NOMO-1 treated with DMSO at 0.1 percent for 48 hours (cell line): ENCODE data around the gene CD8A.

Experiments
- DNase-seq: peaks from one replicate; lab custom pipeline; 2025; ENCODE audit not compliant: unreplicated experiment; lab: John Stamatoyannopoulos, UW

The CD8A gene

DNA sequence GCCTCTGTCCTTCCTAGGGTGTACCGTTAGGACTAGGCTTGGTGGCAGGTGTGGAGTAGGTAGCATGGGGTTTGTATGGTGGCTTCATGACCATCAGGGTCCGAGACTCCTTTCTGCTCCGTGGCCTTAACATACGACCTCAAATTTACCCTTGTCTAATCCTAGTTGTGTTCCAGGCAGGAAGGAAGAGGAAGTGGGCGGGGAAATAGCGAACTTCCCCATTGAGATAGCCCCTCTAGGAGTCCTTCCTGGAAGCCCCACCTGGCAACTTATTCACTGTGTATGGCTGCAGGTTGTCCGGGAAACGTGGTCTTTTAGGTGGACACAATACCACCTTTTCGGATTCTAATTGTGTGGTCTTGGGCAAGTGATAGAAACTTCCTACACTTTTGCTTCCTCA is 9.3 kb downstream of the CD8A start:
- no peak for DNase-seq

DNA sequence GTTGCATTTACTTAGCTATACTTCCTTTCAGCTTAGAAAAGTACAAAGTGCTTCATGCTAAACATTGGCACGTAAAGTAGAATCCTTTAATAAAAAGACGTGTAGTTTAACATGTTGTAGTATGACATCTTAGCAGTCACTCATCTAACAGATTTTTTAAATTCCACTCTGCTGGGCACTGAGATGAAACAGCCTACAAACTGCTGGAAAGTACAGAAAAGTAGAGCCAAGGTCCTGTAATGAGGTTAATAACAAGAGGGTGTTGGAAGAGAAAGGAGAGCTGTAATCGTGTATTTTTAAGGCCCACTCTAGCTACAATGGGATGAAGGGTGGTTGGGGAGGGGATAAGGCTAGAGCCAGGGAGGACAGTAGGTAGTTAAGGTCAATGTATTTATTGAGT is 10.7 kb downstream of the CD8A start:
- no peak for DNase-seq

DNA sequence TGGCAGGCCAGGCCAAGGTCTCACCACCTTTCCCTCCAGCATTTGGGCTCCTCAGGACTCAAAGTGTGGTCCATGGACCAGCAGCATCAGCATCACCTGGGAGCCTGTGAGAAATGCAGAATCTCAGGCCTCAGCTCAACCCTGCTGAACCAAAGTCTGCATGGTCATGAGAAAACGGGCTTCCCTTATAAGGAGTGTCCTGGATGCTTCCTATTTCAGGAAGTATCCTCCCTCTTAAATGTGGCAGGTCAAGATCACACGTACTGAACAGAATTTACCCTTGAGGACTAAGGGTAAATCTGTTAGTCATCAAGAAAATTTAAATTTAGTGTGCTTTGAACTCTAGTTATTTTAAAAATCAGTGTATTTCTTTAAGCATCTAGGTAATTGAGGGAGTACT is 11.8 kb downstream of the CD8A start:
- no peak for DNase-seq

DNA sequence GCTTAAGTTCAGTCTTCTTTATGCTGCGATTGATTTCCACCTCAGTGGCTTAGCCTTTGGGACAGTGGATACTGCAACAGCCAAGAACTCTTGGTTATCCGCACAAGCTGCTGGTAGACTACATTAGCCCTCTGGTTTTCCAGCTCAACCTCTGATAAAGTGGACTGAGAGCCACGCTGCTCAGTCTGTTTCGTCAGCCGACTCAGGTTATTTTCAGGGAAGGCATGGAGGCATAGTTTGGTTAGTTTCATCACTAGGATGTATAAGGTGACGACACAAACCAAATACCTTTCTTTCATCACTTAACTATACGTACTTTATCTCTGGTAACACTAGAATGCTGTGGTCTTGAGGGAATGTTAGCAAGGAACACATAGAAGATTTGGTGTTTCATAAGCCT is 14.2 kb downstream of the CD8A start:
- DNase-seq, result no peak

DNA sequence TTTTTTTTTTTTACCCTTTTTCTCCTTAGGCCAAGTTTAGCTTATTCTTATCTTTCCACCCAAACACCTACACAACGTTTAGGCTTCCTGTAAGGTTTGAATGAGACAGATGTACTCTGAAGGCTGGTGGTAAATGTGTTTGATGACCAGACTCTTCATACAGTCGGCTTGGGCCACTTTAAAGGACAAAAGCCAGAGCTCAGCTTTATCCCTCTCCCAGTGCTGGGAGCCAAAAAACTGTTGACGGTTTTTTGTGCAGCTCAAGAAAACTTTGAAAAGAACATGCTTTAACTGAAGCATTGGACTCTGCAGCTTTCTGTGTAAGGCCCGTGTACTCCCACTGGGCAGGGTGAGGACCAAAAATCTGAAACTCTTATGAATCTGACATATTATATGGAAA is 15.4 kb downstream of the CD8A start:
- no peak for DNase-seq

DNA sequence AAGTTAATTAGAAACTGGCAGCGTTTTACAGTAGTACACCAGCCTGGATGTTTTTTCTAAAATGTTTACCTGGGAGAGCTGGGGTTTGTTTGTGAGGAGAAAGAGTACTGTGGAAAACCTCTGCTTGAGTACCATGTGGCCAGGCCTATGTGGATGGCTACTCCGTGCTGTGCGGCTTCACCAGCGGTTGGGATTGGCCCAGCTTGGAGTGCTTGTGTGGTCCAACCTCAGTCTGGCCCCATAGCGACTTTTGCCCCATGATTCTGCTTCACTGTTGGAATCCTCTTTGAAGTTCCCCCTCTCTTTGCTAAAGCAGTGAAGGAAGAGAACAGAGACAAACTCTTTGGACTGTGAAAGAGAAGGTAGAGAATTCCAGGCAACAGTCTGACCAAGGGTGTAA is 15.9 kb downstream of the CD8A start:
- DNase-seq, result no peak

DNA sequence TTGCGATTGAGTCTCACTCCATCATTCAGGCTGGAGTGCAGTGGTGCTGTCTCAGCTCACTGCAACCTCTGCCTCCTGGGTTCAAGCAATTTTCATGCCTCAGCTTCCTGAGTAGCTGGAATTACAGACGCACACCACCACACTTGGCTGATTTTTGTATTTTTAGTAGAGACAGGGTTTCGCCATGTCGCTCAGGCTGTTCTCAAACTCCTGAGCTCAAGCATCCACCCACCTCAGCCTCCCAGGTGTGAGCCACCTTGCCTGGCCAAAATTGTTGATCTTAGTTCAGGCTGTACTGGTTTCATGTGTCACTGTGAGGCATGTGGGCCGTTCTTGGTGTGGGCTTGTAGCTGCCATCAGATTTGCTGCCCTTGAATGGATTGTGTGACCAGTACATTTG is 18.1 kb downstream of the CD8A start:
- DNase-seq, result no peak

DNA sequence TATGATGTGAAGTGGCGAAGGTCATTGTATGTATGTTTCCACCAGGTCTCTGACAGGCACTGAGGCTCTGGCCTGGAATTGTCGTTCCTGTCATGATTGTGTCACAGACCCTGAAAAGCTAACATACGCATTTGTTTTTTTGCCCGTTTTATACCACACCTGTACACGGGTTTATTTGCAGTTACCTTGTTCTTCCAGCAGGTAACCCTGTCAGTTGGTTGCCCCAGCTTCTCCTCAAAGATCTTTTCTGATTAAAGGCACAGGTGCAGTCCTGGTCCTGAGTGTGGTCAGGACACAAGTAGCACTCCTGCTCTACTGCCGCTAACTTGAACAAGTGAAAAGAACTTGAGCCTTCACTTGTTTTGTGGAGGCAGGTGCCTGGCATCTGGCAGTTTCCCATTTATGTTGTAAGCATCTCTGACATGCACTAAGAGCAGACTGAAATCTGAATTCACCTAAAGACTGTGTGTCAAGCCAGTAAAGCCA is 19.9 kb downstream of the CD8A start:
- DNase-seq, result no peak

DNA sequence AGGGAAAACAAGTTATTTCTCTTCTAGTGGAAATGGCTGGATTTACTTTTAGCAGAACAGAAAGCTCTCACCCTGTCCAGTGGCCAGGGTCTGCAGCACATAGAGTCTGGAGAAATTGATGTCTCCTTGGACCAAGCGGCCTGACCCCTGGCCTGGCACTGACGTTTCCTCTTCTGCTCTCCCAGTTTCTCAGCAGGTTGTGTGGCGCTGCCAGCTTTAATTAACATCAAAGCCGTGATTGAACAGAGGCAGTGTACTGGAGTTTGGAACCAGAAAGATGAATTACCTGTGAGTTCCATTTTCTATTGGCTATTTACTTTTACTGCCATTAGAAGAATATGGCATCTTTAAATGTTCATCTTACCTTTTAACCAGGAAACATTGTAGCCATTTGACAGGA is 20.9 kb downstream of the CD8A start:
- DNase-seq, result no peak

DNA sequence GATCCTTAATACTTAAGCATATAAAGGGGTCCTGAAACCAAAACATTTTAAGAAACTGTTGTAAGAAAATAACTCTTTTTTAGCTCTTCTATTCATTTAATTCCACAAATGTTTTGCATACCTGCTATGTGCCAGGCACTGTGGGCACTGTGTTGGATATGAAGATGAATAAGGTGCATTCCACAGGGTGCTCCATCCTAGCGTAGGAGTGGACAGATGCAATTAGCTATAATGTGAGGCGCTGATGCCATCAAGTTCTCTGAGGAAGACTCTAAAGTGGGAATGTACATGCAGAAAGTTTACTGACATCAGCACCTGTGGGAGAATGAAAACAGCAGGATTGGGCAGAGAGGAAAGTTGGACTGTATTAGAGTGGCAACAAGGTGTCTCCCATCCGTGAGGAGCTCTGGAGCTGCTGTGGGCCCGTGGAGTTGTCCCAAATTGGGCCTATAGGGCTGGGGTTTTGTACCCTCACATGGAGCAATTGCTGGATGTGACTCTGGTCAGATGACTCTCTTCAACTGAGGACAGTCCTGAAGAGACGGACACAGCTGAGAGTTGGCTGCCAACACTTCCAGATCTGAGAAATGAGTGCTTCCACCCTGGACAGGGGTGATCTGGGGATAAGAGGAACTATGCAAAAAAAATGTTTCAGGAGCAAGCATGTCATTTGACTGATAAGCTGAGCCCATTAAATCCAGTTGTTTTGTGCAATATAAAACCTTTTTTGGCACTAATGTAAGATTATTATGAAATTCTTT is 22.3 kb downstream of the CD8A start:
- DNase-seq, result no peak

DNA sequence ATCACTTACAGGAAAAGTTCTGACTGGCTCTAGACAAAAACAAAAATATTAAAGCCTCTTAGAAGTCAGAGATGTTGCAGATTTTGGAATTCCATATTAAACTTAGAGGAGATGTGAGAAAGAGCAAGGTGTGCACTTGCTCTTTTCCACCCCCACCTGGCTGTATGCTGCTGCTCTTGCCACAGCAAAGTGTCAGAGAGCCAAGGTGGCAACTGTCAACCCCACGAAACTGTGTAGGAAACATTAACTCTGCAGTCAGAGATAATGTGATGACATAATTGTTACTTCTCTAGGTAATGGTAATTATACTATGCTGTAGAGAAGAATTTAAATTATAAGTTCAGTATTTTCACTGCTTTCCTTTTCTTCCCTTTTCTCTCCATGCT is 25.4 kb downstream of the CD8A start:
- no peak for DNase-seq

DNA sequence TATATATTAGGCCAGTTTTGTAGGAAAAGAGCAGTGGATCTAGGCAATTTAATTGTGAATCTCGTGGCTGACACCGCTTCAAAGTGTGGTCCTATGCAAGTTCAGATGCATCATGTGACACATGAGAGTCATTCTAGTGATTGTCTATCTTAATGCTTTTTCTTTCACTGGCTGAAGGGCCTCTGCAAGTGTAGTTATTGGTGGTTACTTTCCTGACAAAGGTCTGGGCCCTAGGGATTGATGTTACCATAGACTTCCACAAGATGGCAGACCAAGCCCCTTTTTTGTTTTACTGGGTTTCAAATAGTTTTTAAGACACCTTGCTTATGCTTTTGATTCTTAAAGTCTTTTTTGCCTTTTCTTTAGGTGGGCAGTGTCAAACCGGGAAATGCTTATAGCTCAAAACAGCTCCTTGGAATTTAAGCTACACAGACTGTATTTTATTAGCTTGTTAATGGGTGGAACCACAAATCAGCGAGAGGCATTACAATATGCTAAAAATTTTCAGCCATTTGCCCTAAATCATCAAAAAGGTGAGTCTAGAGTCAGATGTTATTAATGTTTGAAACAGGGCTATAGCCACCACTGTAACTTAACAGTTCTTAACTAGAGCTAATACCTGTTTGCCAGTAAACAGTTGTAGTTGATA is 25.9 kb downstream of the CD8A start:
- DNase-seq, result peak; percentile 54

DNA sequence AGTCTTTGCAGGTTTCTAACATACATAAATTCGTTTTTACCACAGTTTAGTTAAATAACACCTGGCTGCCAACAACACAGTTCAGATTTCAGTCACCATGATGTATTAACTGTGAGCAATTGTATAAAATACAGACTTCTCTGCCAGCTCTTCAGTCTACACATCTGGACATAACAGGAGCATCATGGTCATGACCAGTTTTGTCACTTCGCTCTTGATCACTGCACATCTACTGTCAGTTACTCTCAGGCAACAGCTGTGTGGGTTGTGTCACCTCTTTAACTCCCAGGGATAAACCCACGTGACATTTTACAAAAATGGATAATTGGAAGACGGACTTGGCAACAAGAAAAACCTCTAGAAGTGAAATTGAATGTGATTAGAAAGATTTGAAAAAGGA is 30.3 kb downstream of the CD8A start:
- DNase-seq, result no peak

DNA sequence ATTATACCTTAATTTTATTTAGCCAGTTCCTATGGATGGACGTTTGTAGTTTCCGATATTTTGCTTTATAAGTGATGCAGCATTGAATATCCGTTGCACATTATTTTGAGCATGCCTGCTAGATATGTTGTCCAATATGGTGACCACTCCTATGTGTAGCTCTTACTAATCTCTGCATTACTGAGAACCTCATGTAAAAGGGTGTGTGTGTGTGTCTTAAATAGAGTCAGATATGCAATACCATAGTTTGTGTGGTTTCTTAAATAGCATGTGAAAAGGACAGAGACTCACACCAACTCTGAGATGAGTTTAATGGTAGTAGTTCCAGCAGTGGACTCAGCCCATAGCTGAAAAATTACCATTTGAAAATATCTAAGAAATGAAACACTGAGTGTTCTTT is 32.3 kb downstream of the CD8A start:
- no peak for DNase-seq

DNA sequence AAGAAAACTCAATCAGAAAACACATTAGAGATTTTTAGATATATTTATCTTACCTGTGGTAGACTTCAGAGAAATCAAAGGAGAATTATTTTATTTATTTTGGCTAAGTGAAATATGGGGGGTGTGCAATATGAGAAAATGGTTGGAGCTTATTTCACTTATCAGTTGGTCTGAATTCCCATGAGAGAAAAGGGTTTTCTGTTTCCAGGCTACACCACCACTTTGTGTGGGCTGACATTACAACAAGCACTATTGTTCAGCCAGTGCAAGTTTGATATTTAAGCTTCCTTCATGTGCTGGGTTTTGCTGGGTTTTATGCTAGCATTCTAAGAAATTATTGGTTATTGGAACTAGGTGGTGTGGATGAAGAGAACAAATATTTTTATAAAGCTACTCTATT is 37.1 kb downstream of the CD8A start:
- DNase-seq, result no peak

DNA sequence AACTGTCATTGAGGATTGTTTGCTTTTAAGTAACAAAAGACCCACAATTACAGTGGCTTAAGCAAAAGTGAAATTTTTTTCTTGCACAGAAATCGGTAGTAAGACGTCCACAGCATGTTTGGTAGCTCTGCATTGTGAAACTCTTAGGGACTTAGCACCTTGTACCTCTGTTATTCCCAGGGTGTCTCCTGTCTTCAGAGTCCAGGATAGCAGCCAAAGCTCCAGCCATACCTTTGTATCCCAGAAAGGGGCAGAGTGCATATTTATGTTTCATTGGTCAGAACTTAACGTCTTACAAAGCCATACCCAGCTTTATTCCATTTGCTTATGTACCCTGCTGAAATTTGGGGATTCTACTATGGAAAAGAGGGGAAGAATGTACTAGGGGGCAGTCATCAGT is 37.8 kb downstream of the CD8A start:
- no peak for DNase-seq

DNA sequence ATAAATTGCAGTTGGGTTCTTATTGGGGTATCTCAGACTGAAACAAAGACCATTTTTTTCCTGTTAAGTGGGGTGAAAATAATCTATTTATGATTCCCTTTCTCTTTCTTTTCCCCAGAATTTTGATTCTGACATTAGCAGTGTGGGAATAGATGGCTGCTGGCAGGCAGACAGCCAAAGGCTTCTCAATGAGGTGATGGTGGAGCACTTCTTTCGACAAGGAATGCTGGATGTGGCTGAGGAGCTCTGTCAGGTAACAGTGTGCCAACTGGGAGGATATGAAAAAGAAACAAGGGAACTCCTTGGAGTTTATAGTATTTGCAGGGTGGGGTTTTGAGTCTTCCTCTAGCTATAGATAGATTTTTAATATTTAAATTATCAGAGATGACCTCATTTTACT is 38.9 kb downstream of the CD8A start:
- DNase-seq, result no peak

DNA sequence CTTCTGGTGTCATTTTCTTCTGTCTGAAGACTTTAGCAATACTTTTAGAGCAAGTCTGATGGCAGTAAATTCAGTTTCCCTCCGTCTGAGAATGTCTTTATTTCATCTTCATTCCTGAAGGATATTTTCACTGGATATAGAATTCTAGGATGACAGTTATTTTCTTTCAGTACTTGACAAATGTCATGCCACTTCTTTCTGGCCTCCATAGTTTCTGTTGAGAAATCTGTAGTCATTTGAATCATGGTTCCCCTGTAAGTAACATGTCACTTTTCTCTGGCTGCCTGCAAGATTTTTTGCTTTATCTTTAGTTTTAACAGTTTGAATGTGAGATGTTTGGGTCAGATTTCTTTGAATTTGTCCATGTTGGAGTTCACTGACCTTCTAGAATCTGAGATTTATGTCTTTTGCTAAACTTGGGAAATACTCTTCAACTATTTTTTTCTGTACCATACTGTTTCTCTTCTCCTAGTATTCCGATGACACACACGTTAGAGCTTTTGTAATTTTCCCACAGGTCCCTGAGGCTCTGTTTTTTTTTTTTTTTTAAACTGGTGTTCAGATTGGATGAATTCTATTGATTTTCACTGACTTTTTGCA is 40.4 kb downstream of the CD8A start:
- no peak for DNase-seq

DNA sequence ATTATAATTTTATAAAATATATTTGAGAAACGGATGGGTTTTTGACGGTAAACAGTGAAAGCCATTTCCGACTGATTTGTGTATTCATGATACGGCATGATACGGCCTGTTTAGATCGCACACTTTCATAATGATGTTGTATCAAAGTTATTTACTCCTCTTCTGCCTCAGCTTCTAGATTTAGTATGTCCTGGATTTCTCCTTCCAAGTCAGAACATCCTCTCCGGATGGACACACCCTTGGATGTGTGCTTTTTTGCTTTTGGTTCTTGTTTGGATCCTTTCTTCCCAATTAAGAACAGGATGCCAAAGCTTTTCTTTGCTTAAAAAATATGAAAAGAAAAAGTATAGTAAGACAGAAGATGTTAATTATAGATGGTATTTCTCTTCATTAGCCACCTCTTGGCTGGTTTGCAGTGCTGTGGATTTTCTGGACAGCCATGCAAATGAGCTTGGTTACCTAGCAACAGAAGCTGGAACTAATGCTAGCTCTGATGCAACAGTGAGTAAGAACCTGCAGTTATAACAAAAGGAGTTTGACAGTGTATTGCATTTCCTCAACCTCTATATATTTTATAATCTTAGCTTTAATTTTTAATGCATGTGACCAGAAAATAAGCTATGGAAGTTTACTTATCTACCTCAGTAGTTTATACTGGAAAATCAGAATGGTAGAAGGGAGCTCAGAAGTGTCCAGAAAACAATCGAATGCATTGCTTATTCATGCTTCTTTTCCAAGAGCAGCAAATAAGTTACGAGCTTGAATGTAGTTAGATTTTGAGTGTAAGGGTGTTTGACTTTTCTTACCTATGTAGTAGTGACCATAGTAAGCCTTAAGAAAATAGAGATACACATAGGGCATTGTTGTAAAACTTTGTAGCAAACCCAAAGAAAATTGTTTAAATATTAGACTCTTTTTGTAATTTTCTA is 42.7 kb downstream of the CD8A start:
- DNase-seq, result peak; percentile 20

DNA sequence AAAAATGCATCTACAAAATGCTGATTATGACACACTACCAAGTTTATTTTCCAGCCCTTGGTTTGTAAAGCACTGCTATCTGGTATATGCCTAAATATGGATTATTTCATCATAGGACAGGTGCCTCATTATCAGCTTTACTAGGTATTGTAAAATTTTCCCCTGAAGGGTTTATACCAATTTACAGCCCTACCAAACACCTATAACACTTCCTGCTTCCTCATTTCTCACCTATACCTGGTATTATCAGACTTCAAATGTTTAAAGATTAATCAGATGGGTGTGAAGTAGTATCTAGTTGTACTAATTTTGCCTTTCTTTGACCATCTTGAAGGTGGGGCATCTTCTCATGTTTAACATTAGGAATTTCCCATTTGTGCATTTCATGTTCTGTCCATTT is 43.8 kb downstream of the CD8A start:
- no peak for DNase-seq

DNA sequence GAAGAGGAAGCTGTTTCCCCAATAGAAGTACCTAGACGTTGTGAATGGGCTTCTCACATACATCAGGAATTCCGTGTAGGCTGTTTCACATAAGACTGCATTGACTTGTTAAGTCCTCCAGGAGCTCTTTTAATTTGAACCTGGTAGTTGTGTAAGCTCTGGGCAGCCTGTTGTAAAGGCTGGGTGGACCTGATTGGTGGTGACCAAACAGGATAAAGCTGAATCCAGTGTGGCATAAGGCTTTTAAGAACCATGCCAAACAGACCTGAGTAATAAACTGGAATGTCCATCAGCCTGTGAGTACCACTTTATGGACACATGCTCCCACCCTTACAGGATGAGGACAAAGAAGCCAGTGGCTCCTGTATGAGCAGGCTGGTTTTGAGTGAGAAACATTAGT is 46.6 kb downstream of the CD8A start:
- DNase-seq, result no peak
